HepG2 (cell line): ENCODE data around the gene RPS25. TPM values are rescaled to one million over a fixed set of nuclear protein-coding genes. Genes with fewer than 3 reads are reported as not detected.

Experiments
- BORCS8-MEF2B ChIP-seq: sonication (generic); formaldehyde crosslinking; IDR thresholded peaks from 2 replicates; pipeline ENCODE4 v1.8.0; 2022; ENCODE audit warnings: mild to moderate bottlenecking, missing genetic modification reagents
- DR1 ChIP-seq: sonication (generic); formaldehyde crosslinking; IDR thresholded peaks from 2 replicates; pipeline ENCODE4 v1.8.0; 2021; ENCODE audit warnings: mild to moderate bottlenecking, missing genetic modification reagents, inconsistent platforms
- FOXP1 ChIP-seq, 2 experiments: fragments of 450-650 bp in 1 of 2; IDR thresholded peaks; 2 replicates each; pipeline ENCODE4 v1.6.1; 2017 to 2018; ENCODE audit warnings: antibody characterized with exemption in 1 of 2
- HCFC1 ChIP-seq: fragments of 150-350 bp; IDR thresholded peaks from 2 replicates; pipeline ENCODE4 v1.6.1; 2014; ENCODE audit warnings: low read depth, low read length
- HIC2 ChIP-seq: sonication (generic); formaldehyde crosslinking; IDR thresholded peaks from 2 replicates; pipeline ENCODE4 v1.9.0; 2022; ENCODE audit warnings: low read depth, missing genetic modification reagents
- KMT2B ChIP-seq: IDR thresholded peaks from 2 replicates; pipeline ENCODE4 v1.6.1; 2016; ENCODE audit warnings: missing genetic modification reagents, missing compliant biosample characterization
- NFE2L2 ChIP-seq: fragments of 150-350 bp; IDR thresholded peaks from 2 replicates; pipeline ENCODE4 v1.6.1; 2014; ENCODE audit warnings: low read length
- PAF1 ChIP-seq: IDR thresholded peaks from 2 replicates; pipeline ENCODE4 v1.6.1; 2016; ENCODE audit warnings: missing genetic modification reagents, missing compliant biosample characterization
- REST ChIP-seq, 2 experiments: IDR thresholded peaks; 2 replicates each; pipeline ENCODE4 v1.6.1; 2011 to 2012; ENCODE audit warnings: low read length in 2 of 2, borderline replicate concordance in 1 of 2, low read depth in 1 of 2, mild to moderate bottlenecking in 1 of 2, moderate library complexity in 1 of 2
- SRSF1 ChIP-seq: fragments of 200-400 bp; formaldehyde crosslinking; optimal IDR thresholded peaks from 2 replicates; pipeline ENCODE3; 2017; ENCODE audit warnings: mild to moderate bottlenecking, low read depth, low read length, moderate library complexity
- SRSF4 ChIP-seq: fragments of 200-400 bp; formaldehyde crosslinking; IDR thresholded peaks from one replicate; pipeline ENCODE4 v1.6.1; 2018; ENCODE audit warnings: mild to moderate bottlenecking, low read depth, low read length, moderate library complexity; ENCODE audit not compliant: poor library complexity, severe bottlenecking
- ZBTB14 ChIP-seq: sonication (generic); formaldehyde crosslinking; IDR thresholded peaks from 2 replicates; pipeline ENCODE4 v1.4.0; 2020; ENCODE audit warnings: missing genetic modification reagents
- ZBTB26 ChIP-seq: IDR thresholded peaks from 2 replicates; pipeline ENCODE4 v1.6.1; 2016; ENCODE audit warnings: missing compliant biosample characterization, missing genetic modification reagents, borderline replicate concordance
- ZEB1 ChIP-seq: IDR thresholded peaks from 2 replicates; pipeline ENCODE4 v1.6.1; 2012; ENCODE audit warnings: mild to moderate bottlenecking, low read depth, inconsistent platforms; ENCODE audit not compliant: insufficient replicate concordance
- ZFP1 ChIP-seq: IDR thresholded peaks from 2 replicates; pipeline ENCODE4 v1.6.1; 2016
- ZNF275 ChIP-seq: sonication (generic); formaldehyde crosslinking; IDR thresholded peaks from 2 replicates; pipeline ENCODE4 v1.8.0; 2022; ENCODE audit warnings: missing genetic modification reagents, mild to moderate bottlenecking, inconsistent platforms, borderline replicate concordance
- ZNF317 ChIP-seq: sonication (generic); formaldehyde crosslinking; IDR thresholded peaks from 2 replicates; pipeline ENCODE4 v1.5.0; 2020; ENCODE audit warnings: mild to moderate bottlenecking, missing genetic modification reagents
- ZNF737 ChIP-seq: sonication (generic); formaldehyde crosslinking; IDR thresholded peaks from 2 replicates; pipeline ENCODE4 v1.5.0; 2020; ENCODE audit warnings: missing genetic modification reagents, mild to moderate bottlenecking, borderline replicate concordance
- polyA plus RNA-seq, 8 experiments: library from polyadenylated mRNA; depleted of rRNA in 3 of 8; stranded (reverse) in 7 of 8; unstranded in 1 of 8; fragments of >200 nt; fragmentation: Illumina TruSeq in 4 of 8; extraction: Trizol in 4 of 8; gene quantifications; 2 replicates each; pipeline versions ENCODE4 v1.2.1 to v1.2.3, GENCODE V29; 2011 to 2016; ENCODE audit warnings: low read depth in 4 of 8, missing spikeins in 1 of 8, mixed read lengths in 1 of 8; ENCODE audit not compliant: insufficient read depth in 1 of 8
- total RNA-seq, 5 experiments: library from RNA; depleted of rRNA; stranded (reverse); fragments of >200 nt; fragmentation: Illumina TruSeq; extraction: Trizol; gene quantifications; 2 replicates each; pipeline ENCODE4 v1.2.3, GENCODE V29; 2016; ENCODE audit warnings: low read depth in 1 of 5

Gene RPS25
- total and polyA plus RNA-seq, 2 of the 13 experiments (the other 11 are each of a cell fraction or from before 2014, with no cell fraction given): 839 to 1,415 TPM

- TF ChIP-seq REST (IDR thresholded peaks at IDR 0.05; ENCODE audit: borderline replicate concordance in 1 of 2, low read depth in 1 of 2, low read length in 2 of 2) (peak in 1 of 2 experiments; percentile 53; a peak in 1 of 4 replicates), ZFP1 (CRISPR knock-in tag) (peak; percentile 10; the same call in 1 of the 2 replicates), NFE2L2 (no peak), ZBTB26 (CRISPR knock-in tag) (no peak; the same call in 1 of the 2 replicates), DR1 (CRISPR knock-in tag) (peak; percentile 92), ZBTB14 (no peak), HIC2 (CRISPR knock-in tag) (no peak), FOXP1 (IDR thresholded peaks at IDR 0.05) (no peak), FOXP1 (CRISPR knock-in tag; IDR thresholded peaks at IDR 0.05) (no peak), ZNF737 (CRISPR knock-in tag) (peak; percentile 50; the same call in 1 of the 2 replicates), SRSF4 (no peak), SRSF1 (peak; percentile 84), BORCS8-MEF2B (CRISPR knock-in tag) (peak; percentile 37), ZNF275 (CRISPR knock-in tag) (peak; percentile 93), HCFC1 (peak; percentile 66; the same call in 1 of the 2 replicates), PAF1 (CRISPR knock-in tag) (no peak), ZNF317 (CRISPR knock-in tag) (peak; percentile 35; the same call in 1 of the 2 replicates), KMT2B (peak; percentile 86; the same call in 1 of the 2 replicates), ZEB1 (peak; percentile 71)
Measured at GRCh38 chr11:119018074-119018938, at the start of gene RPS25, which contains the start of gene TRAPPC4 (continued).
